HAP-1 (cell line): Measurements from ENCODE around the gene COMMD10.

Experiments
- DNase-seq, 2 experiments: peaks; one replicate each; pipeline ENCODE4 v3.0.0-alpha.2; 2016 to 2020; ENCODE audit warnings: low spot score in 2 of 2
- H3K27me3 ChIP-seq: fragments of 250-450 bp; sonication (Bioruptor Pico); 2 replicates; pipeline ENCODE4 v1.5.1; 2020; ENCODE audit warnings: low read depth, mild to moderate bottlenecking, moderate library complexity
- H3K36me3 ChIP-seq: fragments of 250-450 bp; sonication (Bioruptor Pico); replicated peaks from 2 replicates; pipeline ENCODE4 v1.5.1; 2020; ENCODE audit warnings: mild to moderate bottlenecking
- H3K4me1 ChIP-seq: fragments of 250-450 bp; sonication (Bioruptor Pico); 2 replicates; pipeline ENCODE4 v1.5.1; 2020; ENCODE audit warnings: mild to moderate bottlenecking
- H3K4me3 ChIP-seq: fragments of 250-450 bp; sonication (Bioruptor Pico); 2 replicates; pipeline ENCODE4 v1.5.1; 2020; ENCODE audit warnings: mild to moderate bottlenecking, moderate library complexity
- H3K9me3 ChIP-seq: fragments of 250-450 bp; sonication (Bioruptor Pico); 2 replicates; pipeline ENCODE4 v1.5.1; 2020; ENCODE audit warnings: mild to moderate bottlenecking, moderate library complexity
- in situ Hi-C: fragments of 300-500 bp; cut with MboI; formaldehyde crosslinking; loops from 3 replicates; pipeline ENCODE4 v1.14.3; 2020; ENCODE audit warnings: low sequenced_read_pairs, inconsistent platforms, mixed read lengths

Gene COMMD10

GRCh38 chr5:116296335-116297072 is 211.7 kb downstream of the COMMD10 start:
- no peaks in the 10 kb centered on the region for H3K9me3 ChIP-seq
- no peaks in the 10 kb centered on the region for H3K36me3 ChIP-seq
- no peaks in the 10 kb centered on the region for H3K4me1 ChIP-seq
- H3K27me3 ChIP-seq = no peaks in the 10 kb centered on the region
- DNase-seq = no peak
- in situ Hi-C loops = no loop called here
- no peak overlapping the region for H3K4me3 ChIP-seq

GRCh38 chr5:116297296-116297814 is 212.5 kb downstream of the COMMD10 start:
- DNase-seq = no peak
- in situ Hi-C loops = no loop called here
- H3K27me3 ChIP-seq = no peaks in the 10 kb centered on the region
- H3K36me3 ChIP-seq = no peaks in the 10 kb centered on the region
- no peaks in the 10 kb centered on the region for H3K9me3 ChIP-seq
- no peaks in the 10 kb centered on the region for H3K4me1 ChIP-seq
- no peak overlapping the region for H3K4me3 ChIP-seq

- Histone ChIP-seq H3K27me3 (no peaks in the 10 kb centered on the region), H3K4me3 (no peak overlapping the region), H3K4me1 (no peaks in the 10 kb centered on the region), H3K9me3 (no peaks in the 10 kb centered on the region), H3K36me3 (no peaks in the 10 kb centered on the region)
- in situ Hi-C loops = no loop called here
- no peak for DNase-seq
These were observed 215.2 kb downstream of the COMMD10 start for GRCh38 chr5:116299746-116300640.

GRCh38 chr5:116301110-116301509 is 216.3 kb downstream of the COMMD10 start:
- H3K36me3 ChIP-seq = no peaks in the 10 kb centered on the region
- in situ Hi-C loops = no loop called here
- no peak overlapping the region for H3K4me3 ChIP-seq
- no peaks in the 10 kb centered on the region for H3K27me3 ChIP-seq
- H3K9me3 ChIP-seq = no peaks in the 10 kb centered on the region
- DNase-seq = no peak
- H3K4me1 ChIP-seq = no peaks in the 10 kb centered on the region

GRCh38 chr5:116303340-116303739 is 218.5 kb downstream of the COMMD10 start:
- Histone ChIP-seq H3K4me3 (no peak overlapping the region), H3K9me3 (no peaks in the 10 kb centered on the region; the same call in 1 of the 2 replicates), H3K27me3 (no peaks in the 10 kb centered on the region), H3K36me3 (no peaks in the 10 kb centered on the region), H3K4me1 (no peaks in the 10 kb centered on the region)
- no peak for DNase-seq
- in situ Hi-C loops = no loop called here

- Histone ChIP-seq H3K4me1 (no peaks in the 10 kb centered on the region), H3K27me3 (no peaks in the 10 kb centered on the region), H3K36me3 (no peaks in the 10 kb centered on the region), H3K9me3 (no peaks in the 10 kb centered on the region; the same call in 1 of the 2 replicates), H3K4me3 (no peak overlapping the region)
- no peak for DNase-seq
- in situ Hi-C loops = no loop called here
These were observed 219.0 kb downstream of the COMMD10 start for GRCh38 chr5:116303810-116304209.

GRCh38 chr5:116305899-116306298 is 221.1 kb downstream of the COMMD10 start:
- no peak overlapping the region for H3K4me3 ChIP-seq
- H3K9me3 ChIP-seq = no peaks in the 10 kb centered on the region; the same call in 1 of the 2 replicates
- no peaks in the 10 kb centered on the region for H3K36me3 ChIP-seq
- in situ Hi-C loops = no loop called here
- no peaks in the 10 kb centered on the region for H3K27me3 ChIP-seq
- no peaks in the 10 kb centered on the region for H3K4me1 ChIP-seq
- DNase-seq = no peak

GRCh38 chr5:116306846-116307245 is 222.0 kb downstream of the COMMD10 start:
- no peaks in the 10 kb centered on the region for H3K36me3 ChIP-seq
- no peaks in the 10 kb centered on the region for H3K4me1 ChIP-seq
- no peaks in the 10 kb centered on the region; the same call in 1 of the 2 replicates for H3K9me3 ChIP-seq
- no peak for DNase-seq
- no peak overlapping the region for H3K4me3 ChIP-seq
- no peaks in the 10 kb centered on the region for H3K27me3 ChIP-seq
- in situ Hi-C loops = no loop called here

- DNase-seq = no peak
- Histone ChIP-seq H3K36me3 (no peaks in the 10 kb centered on the region), H3K9me3 (no peaks in the 10 kb centered on the region; the same call in 1 of the 2 replicates), H3K4me1 (no peaks in the 10 kb centered on the region), H3K4me3 (no peak overlapping the region), H3K27me3 (no peaks in the 10 kb centered on the region)
- in situ Hi-C loops = no loop called here
These were observed 223.6 kb downstream of the COMMD10 start for GRCh38 chr5:116308391-116308790.

GRCh38 chr5:116313366-116313765 is 228.5 kb downstream of the COMMD10 start:
- no peaks in the 10 kb centered on the region; the same call in 1 of the 2 replicates for H3K9me3 ChIP-seq
- H3K4me1 ChIP-seq = no peaks in the 10 kb centered on the region
- H3K4me3 ChIP-seq = no peak overlapping the region
- H3K36me3 ChIP-seq = no peaks in the 10 kb centered on the region
- in situ Hi-C loops = no loop called here
- no peak for DNase-seq
- no peaks in the 10 kb centered on the region for H3K27me3 ChIP-seq

GRCh38 chr5:116315531-116315930 is 230.7 kb downstream of the COMMD10 start:
- Histone ChIP-seq H3K4me1 (no peaks in the 10 kb centered on the region), H3K4me3 (no peak overlapping the region), H3K36me3 (no peaks in the 10 kb centered on the region), H3K9me3 (no peaks in the 10 kb centered on the region), H3K27me3 (no peaks in the 10 kb centered on the region)
- DNase-seq = no peak
- in situ Hi-C loops = no loop called here

- in situ Hi-C loops = no loop called here
- H3K36me3 ChIP-seq = no peaks in the 10 kb centered on the region
- H3K4me1 ChIP-seq = no peaks in the 10 kb centered on the region
These were observed 233.4 kb downstream of the COMMD10 start for GRCh38 chr5:116318091-116318854.

GRCh38 chr5:116320486-116320885 is 235.7 kb downstream of the COMMD10 start:
- DNase-seq = no peak
- H3K9me3 ChIP-seq = no peaks in the 10 kb centered on the region; the same call in 1 of the 2 replicates
- H3K36me3 ChIP-seq = no peaks in the 10 kb centered on the region
- no peak overlapping the region for H3K4me3 ChIP-seq
- H3K4me1 ChIP-seq = no peaks in the 10 kb centered on the region
- in situ Hi-C loops = no loop called here
- no peaks in the 10 kb centered on the region for H3K27me3 ChIP-seq

More at GRCh38 chr5:116318091-116318854, 233.4 kb downstream of the COMMD10 start:
- Histone ChIP-seq H3K9me3 (no peaks in the 10 kb centered on the region; the same call in 1 of the 2 replicates), H3K27me3 (no peaks in the 10 kb centered on the region), H3K4me3 (no peak overlapping the region)
- DNase-seq = no peak
